Calu3 (cell line): ENCODE measurements around the gene MYL12A. TPM values are rescaled to one million over a fixed set of nuclear protein-coding genes. Genes with fewer than 3 reads are reported as not detected.

Experiments used
- BruUV-seq: library from RNA; stranded (reverse); fragments of 400-500 nt; replicated peaks from 2 replicates; lab custom pipeline; 2021; lab: Mats Ljungman, UMichigan
- CTCF ChIA-PET: fragments of 300-600 bp; sonication (Branson Sonifier 250); formaldehyde crosslinking; loops from one replicate; lab custom pipeline; 2022; ENCODE audit warnings: antibody characterized with exemption; lab: Charles Lee
- DNase-seq: peaks from one replicate; pipeline ENCODE4 v3.0.0; 2022
- H3K27ac Mint-ChIP-seq: one replicate; pipeline ENCODE4 v1.8.0; 2022; ENCODE audit warnings: mixed read lengths; ENCODE audit not compliant: unreplicated experiment
- H3K27me3 Mint-ChIP-seq: one replicate; pipeline ENCODE4 v1.8.0; 2022; ENCODE audit warnings: mixed read lengths; ENCODE audit not compliant: unreplicated experiment
- H3K36me3 Mint-ChIP-seq: one replicate; pipeline ENCODE4 v1.8.0; 2022; ENCODE audit warnings: mild to moderate bottlenecking, moderate library complexity, mixed read lengths; ENCODE audit not compliant: insufficient read depth, unreplicated experiment
- H3K4me1 Mint-ChIP-seq: one replicate; pipeline ENCODE4 v1.8.0; 2022; ENCODE audit warnings: mild to moderate bottlenecking, low read depth, mixed read lengths; ENCODE audit not compliant: unreplicated experiment
- H3K4me3 Mint-ChIP-seq: one replicate; pipeline ENCODE4 v1.8.0; 2022; ENCODE audit warnings: mild to moderate bottlenecking, low read depth, moderate library complexity, mixed read lengths; ENCODE audit not compliant: unreplicated experiment
- H3K9me3 Mint-ChIP-seq: one replicate; pipeline ENCODE4 v1.8.0; 2022; ENCODE audit warnings: low read depth, mixed read lengths; ENCODE audit not compliant: unreplicated experiment
- intact Hi-C: fragments of 100-400 bp; cut with micrococcal nuclease; formaldehyde crosslinking; loops from one replicate; pipeline ENCODE4 v1.10.0; 2022; ENCODE audit not compliant: unreplicated experiment
- total RNA-seq: library from RNA; stranded (reverse); gene quantifications from 2 replicates; pipeline ENCODE4 v1.2.3, GENCODE V29; 2022
- TF ChIP-seq, protein P1 (sequence below): fragments of 200-600 bp; IDR thresholded peaks from one replicate; pipeline ENCODE4 v1.8.0; 2022; ENCODE audit warnings: antibody characterized with exemption; ENCODE audit not compliant: unreplicated experiment

The MYL12A gene
- total RNA-seq, 1 experiment from 2014 or later: 428 TPM

DNA sequence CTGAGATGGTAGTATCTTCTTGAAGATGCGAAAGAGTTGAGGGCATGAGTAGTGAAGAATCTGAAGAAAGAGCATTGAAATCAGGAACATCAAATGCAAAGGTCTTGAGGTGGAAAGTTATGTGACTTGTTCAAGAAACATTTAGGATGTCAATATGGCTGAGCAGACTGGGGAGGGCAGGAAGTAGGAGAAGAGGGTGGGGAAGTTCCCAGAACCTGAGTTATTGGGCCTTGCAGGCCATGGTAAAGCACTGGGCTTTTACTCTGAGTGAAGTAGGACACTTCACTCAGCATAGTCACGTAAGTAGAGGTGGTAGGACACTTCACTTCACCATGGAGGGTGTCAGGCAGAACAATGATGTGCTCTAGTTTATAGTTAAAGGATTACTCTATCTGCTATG is 11.8 kb upstream of the MYL12A start:
- peaks cover 5% of the 10 kb centered on the region for H3K9me3 Mint-ChIP-seq
- no peak overlapping the region for H3K27ac Mint-ChIP-seq
- no peaks in the 10 kb centered on the region for H3K36me3 Mint-ChIP-seq
- CTCF ChIA-PET: no interaction called here
- TF ChIP-seq, protein P1, sequence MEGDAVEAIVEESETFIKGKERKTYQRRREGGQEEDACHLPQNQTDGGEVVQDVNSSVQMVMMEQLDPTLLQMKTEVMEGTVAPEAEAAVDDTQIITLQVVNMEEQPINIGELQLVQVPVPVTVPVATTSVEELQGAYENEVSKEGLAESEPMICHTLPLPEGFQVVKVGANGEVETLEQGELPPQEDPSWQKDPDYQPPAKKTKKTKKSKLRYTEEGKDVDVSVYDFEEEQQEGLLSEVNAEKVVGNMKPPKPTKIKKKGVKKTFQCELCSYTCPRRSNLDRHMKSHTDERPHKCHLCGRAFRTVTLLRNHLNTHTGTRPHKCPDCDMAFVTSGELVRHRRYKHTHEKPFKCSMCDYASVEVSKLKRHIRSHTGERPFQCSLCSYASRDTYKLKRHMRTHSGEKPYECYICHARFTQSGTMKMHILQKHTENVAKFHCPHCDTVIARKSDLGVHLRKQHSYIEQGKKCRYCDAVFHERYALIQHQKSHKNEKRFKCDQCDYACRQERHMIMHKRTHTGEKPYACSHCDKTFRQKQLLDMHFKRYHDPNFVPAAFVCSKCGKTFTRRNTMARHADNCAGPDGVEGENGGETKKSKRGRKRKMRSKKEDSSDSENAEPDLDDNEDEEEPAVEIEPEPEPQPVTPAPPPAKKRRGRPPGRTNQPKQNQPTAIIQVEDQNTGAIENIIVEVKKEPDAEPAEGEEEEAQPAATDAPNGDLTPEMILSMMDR: no peak
- no peaks in the 10 kb centered on the region for H3K27me3 Mint-ChIP-seq
- no peak overlapping the region for H3K4me3 Mint-ChIP-seq
- no peaks in the 10 kb centered on the region for H3K4me1 Mint-ChIP-seq
- intact Hi-C loops: no loop called here
- DNase-seq: no peak
- no TSS peak for BruUV-seq

DNA sequence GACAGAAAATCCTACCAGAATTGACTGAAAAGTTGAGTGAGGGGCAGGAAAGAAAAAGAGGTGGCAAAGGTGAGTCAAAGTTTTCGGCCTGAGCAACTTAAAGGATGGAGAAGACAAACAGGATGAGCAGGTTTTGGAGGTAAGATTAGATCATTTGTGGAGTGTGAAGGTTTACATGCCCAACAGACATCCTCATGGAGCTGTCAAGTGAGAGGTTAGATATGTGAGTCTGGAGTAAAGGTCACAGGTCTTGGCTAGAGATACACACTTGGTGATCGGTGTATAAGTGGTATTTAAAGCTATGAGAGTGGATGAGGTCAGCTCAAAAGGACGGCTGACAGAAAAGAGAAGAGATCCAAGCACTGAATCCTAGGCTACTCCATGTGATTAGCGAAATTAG is 11.1 kb upstream of the MYL12A start:
- no peaks in the 10 kb centered on the region for H3K36me3 Mint-ChIP-seq
- no peak for DNase-seq
- TF ChIP-seq, protein P1: no peak

DNA sequence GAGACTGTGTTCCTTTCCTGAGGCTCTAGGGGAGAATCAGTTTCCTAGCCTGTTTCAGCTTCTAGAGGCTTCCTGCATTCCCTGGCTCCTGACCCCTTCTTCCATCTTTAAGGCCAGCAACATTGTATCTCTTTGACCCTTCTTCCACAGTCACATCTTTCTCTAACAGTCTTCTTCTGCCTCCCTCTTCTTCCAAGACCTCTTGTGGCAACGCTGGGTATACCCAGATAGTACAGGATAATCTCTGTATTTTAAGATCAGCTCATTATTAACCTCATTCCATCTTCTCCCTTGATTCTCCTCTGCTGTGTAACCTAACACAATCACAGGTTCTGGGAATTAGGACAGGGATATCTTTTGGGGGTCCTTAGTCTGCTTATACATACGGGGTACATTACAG is 8.9 kb upstream of the MYL12A start:
- Mint-ChIP-seq H3K4me3 (no peak overlapping the region), H3K36me3 (no peaks in the 10 kb centered on the region), H3K9me3 (peaks cover 6% of the 10 kb centered on the region), H3K27ac (no peak overlapping the region), H3K27me3 (no peaks in the 10 kb centered on the region), H3K4me1 (no peaks in the 10 kb centered on the region)
- CTCF ChIA-PET: interaction anchor here (0.5 to 1.7 kb wide), 5 partner anchors 24 to 279 kb away, joined by 3 to 6 read pairs (median 3); no protein-coding TSS in a partner anchor
- TF ChIP-seq, protein P1: no peak
- intact Hi-C loops: no loop called here
- no peak for DNase-seq
- BruUV-seq: no TSS peak

More for the DNA sequence above, 11.1 kb upstream of the MYL12A start:
- CTCF ChIA-PET: no interaction called here
- H3K9me3 Mint-ChIP-seq: peaks cover 6% of the 10 kb centered on the region
- no peak overlapping the region for H3K4me3 Mint-ChIP-seq
- BruUV-seq: no TSS peak
- intact Hi-C loops: no loop called here
- H3K4me1 Mint-ChIP-seq: no peaks in the 10 kb centered on the region
- no peaks in the 10 kb centered on the region for H3K27me3 Mint-ChIP-seq
- H3K27ac Mint-ChIP-seq: no peak overlapping the region

DNA sequence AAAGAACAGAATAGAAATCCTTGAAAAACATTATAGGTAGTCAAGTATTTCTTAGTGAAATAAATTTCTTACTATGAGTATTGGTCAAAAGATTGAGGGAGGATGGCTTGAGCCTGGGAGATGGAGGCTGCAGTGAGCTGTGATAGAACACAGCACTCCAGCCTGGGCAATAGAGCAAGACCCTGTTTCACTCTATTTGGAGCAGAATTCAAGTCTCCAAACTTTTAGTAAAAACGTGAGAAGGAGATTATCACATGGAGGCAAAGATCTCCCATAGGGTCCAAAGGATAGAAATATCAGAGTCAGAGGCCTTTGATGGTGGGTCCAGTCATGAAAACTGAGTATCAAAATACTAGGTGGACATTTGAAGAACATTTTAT is 2.4 kb upstream of the MYL12A start:
- no peaks in the 10 kb centered on the region for H3K27me3 Mint-ChIP-seq
- no peak for DNase-seq
- no TSS peak for BruUV-seq
- TF ChIP-seq, protein P1: no peak
- peak overlapping the region; percentile 83 for H3K27ac Mint-ChIP-seq
- peak overlapping the region; percentile 79 for H3K4me3 Mint-ChIP-seq
- CTCF ChIA-PET: interaction anchor here (0.9 to 3.0 kb wide), 6 partner anchors 11 to 260 kb away, joined by 4 to 20 read pairs (median 11); no protein-coding TSS in a partner anchor
- H3K4me1 Mint-ChIP-seq: peaks cover 21% of the 10 kb centered on the region
- peaks cover 46% of the 10 kb centered on the region for H3K36me3 Mint-ChIP-seq
- intact Hi-C loops: loop anchor here (5.0 to 10.0 kb wide), 7 partner anchors 33 to 308 kb away; no protein-coding TSS in a partner anchor
- H3K9me3 Mint-ChIP-seq: peaks cover 6% of the 10 kb centered on the region
